BE2C (cell line): Measurements from ENCODE around the gene TM4SF18.

ENCODE experiments used
- DNase-seq: peaks from one replicate; pipeline ENCODE4 v3.0.0-alpha.2; 2020
- H3K27me3 ChIP-seq: fragments of 250-450 bp; sonication (Bioruptor Pico); 2 replicates; pipeline ENCODE4 v1.5.1; 2020; ENCODE audit warnings: mild to moderate bottlenecking
- H3K36me3 ChIP-seq: fragments of 250-450 bp; sonication (Bioruptor Pico); 2 replicates; pipeline ENCODE4 v1.5.1; 2020; ENCODE audit warnings: mild to moderate bottlenecking
- H3K4me1 ChIP-seq: fragments of 250-450 bp; sonication (Bioruptor Pico); 2 replicates; pipeline ENCODE4 v1.5.1; 2020
- H3K4me3 ChIP-seq: 2 replicates; pipeline ENCODE4 v1.5.1; 2011; ENCODE audit warnings: low read depth, low read length
- H3K9me3 ChIP-seq: fragments of 250-450 bp; sonication (Bioruptor Pico); 2 replicates; pipeline ENCODE4 v1.5.1; 2020
- TF ChIP-seq, protein P1 (sequence below): IDR thresholded peaks from 2 replicates; pipeline ENCODE4 v1.5.1; 2012; ENCODE audit warnings: mild to moderate bottlenecking, low read depth, low read length

The TM4SF18 gene

DNA sequence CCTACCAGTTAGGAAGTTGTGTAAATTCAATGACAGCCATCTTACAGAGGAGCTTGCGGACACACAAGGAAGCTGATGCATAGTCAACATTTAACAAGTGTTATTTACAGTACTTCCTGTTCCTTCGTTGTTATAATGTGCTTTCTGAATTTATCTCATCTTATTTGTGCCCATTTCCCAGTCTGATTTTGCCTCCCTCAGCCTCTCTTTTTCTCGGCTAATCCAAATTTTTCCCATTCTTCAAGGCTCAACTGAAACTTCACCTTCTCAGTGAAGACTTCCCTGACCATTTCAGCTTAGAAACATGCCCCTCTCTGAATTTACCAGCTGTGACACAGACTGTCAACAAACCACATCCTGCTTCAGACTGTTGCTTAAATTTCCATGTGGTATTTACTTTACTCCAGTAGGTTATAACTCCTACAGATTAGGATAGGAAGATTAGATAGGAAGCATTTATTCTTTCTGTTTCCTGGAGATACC, 56.1 kb downstream of the TM4SF18 start:
- no peaks in the 10 kb centered on the region for H3K27me3 ChIP-seq
- TF ChIP-seq, protein P1, sequence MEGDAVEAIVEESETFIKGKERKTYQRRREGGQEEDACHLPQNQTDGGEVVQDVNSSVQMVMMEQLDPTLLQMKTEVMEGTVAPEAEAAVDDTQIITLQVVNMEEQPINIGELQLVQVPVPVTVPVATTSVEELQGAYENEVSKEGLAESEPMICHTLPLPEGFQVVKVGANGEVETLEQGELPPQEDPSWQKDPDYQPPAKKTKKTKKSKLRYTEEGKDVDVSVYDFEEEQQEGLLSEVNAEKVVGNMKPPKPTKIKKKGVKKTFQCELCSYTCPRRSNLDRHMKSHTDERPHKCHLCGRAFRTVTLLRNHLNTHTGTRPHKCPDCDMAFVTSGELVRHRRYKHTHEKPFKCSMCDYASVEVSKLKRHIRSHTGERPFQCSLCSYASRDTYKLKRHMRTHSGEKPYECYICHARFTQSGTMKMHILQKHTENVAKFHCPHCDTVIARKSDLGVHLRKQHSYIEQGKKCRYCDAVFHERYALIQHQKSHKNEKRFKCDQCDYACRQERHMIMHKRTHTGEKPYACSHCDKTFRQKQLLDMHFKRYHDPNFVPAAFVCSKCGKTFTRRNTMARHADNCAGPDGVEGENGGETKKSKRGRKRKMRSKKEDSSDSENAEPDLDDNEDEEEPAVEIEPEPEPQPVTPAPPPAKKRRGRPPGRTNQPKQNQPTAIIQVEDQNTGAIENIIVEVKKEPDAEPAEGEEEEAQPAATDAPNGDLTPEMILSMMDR, result no peak
- no peaks in the 10 kb centered on the region for H3K9me3 ChIP-seq
- H3K36me3 ChIP-seq, result no peaks in the 10 kb centered on the region
- no peak overlapping the region for H3K4me3 ChIP-seq
- no peaks in the 10 kb centered on the region for H3K4me1 ChIP-seq
- DNase-seq, result no peak

DNA sequence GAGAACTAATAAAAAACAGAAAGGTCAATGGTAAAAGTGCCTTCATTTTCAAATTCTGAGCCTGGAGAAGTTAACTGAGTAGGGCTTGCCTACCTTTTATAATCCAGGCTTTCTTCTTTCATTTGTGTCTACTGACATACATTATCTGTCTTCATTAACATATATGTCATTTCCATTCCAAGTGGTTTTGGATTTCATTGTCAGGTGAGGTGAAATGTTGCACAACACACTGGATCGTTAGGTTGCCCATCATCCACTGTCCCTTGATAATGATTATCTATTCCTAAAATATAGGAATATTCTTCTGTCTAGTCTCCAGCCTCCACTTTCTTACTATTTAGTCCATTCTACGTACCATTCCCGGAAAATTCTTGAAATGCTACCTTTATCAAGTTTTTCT, 56.8 kb downstream of the TM4SF18 start:
- Histone ChIP-seq H3K9me3 (no peaks in the 10 kb centered on the region), H3K4me1 (no peaks in the 10 kb centered on the region), H3K36me3 (no peaks in the 10 kb centered on the region), H3K27me3 (no peaks in the 10 kb centered on the region), H3K4me3 (no peak overlapping the region)
- DNase-seq, result no peak
- TF ChIP-seq, protein P1, result no peak

DNA sequence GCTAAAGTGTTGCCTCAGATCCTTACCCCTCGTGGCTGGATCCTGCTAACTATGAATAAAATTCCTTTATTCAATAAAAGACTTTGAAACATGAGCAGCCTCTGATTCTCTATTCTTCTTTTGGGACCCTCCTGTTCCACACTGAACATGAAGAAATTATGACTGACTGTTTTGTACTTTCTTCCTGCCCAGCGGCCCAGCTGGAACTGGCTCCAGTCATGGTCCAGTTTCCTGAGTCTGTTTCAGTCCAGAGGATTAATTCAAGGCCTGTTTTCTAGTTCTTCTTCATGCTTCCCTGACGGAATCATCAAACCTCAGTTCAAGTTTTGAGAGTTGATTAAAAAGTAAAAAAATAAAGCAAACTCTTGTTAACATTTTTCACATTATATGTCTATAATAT, 59.2 kb downstream of the TM4SF18 start:
- DNase-seq, result no peak
- H3K27me3 ChIP-seq, result no peaks in the 10 kb centered on the region
- H3K9me3 ChIP-seq, result no peaks in the 10 kb centered on the region
- TF ChIP-seq, protein P1, result no peak
- H3K4me3 ChIP-seq, result no peak overlapping the region
- H3K4me1 ChIP-seq, result no peaks in the 10 kb centered on the region
- H3K36me3 ChIP-seq, result no peaks in the 10 kb centered on the region

DNA sequence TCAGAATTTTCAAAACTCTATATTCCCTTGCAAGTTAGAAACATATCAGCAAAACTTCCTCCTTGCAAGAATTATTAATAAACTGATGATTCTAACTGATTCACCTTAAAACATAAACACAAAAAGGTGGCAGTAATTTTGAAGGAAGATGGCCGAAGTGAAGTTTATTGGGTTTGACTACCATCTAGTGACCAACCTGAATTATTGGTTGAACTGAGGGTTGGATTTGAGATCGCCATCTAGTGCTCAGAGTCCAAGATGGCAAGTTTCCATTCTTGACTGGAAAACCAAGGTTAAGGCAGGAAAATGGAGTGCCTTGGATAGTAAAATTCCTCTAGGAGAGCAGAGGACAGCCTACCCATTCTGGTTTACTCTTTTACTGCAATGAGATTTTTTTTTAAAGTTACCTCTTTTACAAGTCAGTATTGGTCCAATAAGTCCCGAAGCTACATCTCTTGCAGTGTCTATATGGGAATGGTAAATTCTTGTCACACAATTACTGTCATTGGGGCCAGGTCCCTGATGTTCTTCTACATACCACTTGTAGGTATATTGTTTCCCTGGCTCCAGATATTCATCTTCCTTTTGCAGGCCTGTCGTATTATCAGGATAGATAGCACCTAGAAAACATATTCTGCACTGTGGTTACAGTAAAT, 60.2 kb downstream of the TM4SF18 start:
- no peak overlapping the region for H3K4me3 ChIP-seq
- no peaks in the 10 kb centered on the region for H3K36me3 ChIP-seq
- H3K27me3 ChIP-seq, result no peaks in the 10 kb centered on the region
- TF ChIP-seq, protein P1, result peak; percentile 99
- H3K4me1 ChIP-seq, result no peaks in the 10 kb centered on the region
- H3K9me3 ChIP-seq, result no peaks in the 10 kb centered on the region
- peak; percentile 44 for DNase-seq

DNA sequence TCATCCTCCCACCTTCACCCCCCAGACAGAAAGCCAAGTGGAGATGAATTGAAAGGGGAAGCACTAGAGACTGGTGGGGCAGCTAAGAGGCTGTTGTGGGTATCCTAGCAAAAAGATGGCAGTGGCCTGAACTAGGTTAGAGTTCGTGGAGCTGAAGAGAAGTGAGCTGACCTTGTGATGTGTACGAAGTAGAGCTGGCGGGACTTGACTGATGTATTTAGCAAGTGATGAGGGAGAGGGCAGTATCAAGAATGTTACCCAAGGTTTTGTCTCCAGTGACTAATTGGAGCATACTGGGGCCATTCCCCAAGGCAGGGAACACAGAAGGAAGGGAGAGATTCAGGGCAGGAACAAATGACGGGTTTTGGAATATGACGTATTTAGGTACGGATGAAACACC, 61.8 kb downstream of the TM4SF18 start:
- Histone ChIP-seq H3K36me3 (no peaks in the 10 kb centered on the region), H3K9me3 (no peaks in the 10 kb centered on the region), H3K4me3 (no peak overlapping the region), H3K27me3 (no peaks in the 10 kb centered on the region), H3K4me1 (no peaks in the 10 kb centered on the region)
- TF ChIP-seq, protein P1, result no peak
- no peak for DNase-seq

DNA sequence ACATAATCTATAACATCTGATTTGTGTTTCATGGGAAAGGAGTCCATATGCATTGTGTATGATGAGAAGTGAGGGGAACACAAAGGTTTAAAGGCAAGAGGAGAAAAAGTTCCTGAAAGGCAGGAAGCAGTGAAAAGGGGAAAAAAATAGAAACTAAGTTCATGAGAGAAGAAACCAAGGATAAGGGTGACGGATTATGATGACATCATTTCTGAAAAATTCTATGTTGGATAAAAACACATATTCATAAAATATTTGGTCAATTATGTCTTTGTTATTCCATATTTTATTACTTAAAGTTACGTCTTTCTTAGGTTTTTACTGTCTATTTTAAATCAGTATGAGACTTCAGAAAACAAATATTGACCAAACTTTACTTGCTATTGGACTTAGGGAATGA, 63.3 kb downstream of the TM4SF18 start:
- TF ChIP-seq, protein P1, result no peak
- no peaks in the 10 kb centered on the region for H3K9me3 ChIP-seq
- no peak overlapping the region for H3K4me3 ChIP-seq
- H3K4me1 ChIP-seq, result no peaks in the 10 kb centered on the region
- DNase-seq, result no peak
- H3K36me3 ChIP-seq, result no peaks in the 10 kb centered on the region
- H3K27me3 ChIP-seq, result no peaks in the 10 kb centered on the region
